IMR-90 (cell line): ENCODE results near the gene AMPD2. TPM values are rescaled to one million over a fixed set of nuclear protein-coding genes. Genes with fewer than 3 reads are reported as not detected.

Experiments used
- ATAC-seq: fragments of 200-7000 bp; cut with Tn5 transposase; 2 replicates; pipeline ENCODE4 v1.9.1; 2020; ENCODE audit warnings: low read depth, mild to moderate bottlenecking, moderate library complexity
- BruUV-seq: library from RNA; stranded (reverse); fragments of 400-500 nt; replicated peaks from 2 replicates; lab custom pipeline; 2021; lab: Mats Ljungman, UMichigan
- CTCF ChIA-PET: fragments of 300-600 bp; formaldehyde crosslinking; extraction: SDS; loops from one replicate; lab custom pipeline; 2021; ENCODE audit warnings: antibody characterized with exemption; lab: Yijun Ruan, JAX
- POLR2A ChIA-PET: fragments of 300-600 bp; sonication (Branson Sonifier 250); formaldehyde crosslinking; loops from one replicate; lab custom pipeline; 2022; ENCODE audit warnings: antibody characterized with exemption; ENCODE audit not compliant: unreplicated experiment; lab: Charles Lee
- DNase-seq: peaks from one replicate; pipeline ENCODE4 v3.0.0; 2013
- H2AFZ ChIP-seq: replicated peaks from 2 replicates; pipeline ENCODE3; 2013; ENCODE audit warnings: low read length, mild to moderate bottlenecking; ENCODE audit not compliant: poor library complexity
- H2AK5ac ChIP-seq: 2 replicates; pipeline ENCODE4 v1.6.1; 2013; ENCODE audit warnings: low read depth, low read length, inconsistent platforms
- H2AK9ac ChIP-seq: replicated peaks from 2 replicates; pipeline ENCODE3; 2013; ENCODE audit warnings: mild to moderate bottlenecking, low read depth, low read length, moderate library complexity; ENCODE audit not compliant: poor library complexity
- H2BK120ac ChIP-seq: 2 replicates; pipeline ENCODE4 v1.6.1; 2013; ENCODE audit warnings: low read depth, low read length, inconsistent platforms
- H2BK15ac ChIP-seq: 3 replicates; pipeline ENCODE4 v1.6.1; 2013; ENCODE audit warnings: low read depth, low read length, inconsistent platforms
- H2BK20ac ChIP-seq: 2 replicates; pipeline ENCODE4 v1.6.1; 2013; ENCODE audit warnings: low read depth, mild to moderate bottlenecking, inconsistent platforms, low read length, moderate library complexity
- H2BK5ac ChIP-seq: 2 replicates; pipeline ENCODE4 v1.6.1; 2013; ENCODE audit warnings: mild to moderate bottlenecking, low read depth, low read length, inconsistent platforms; ENCODE audit not compliant: poor library complexity, severe bottlenecking
- H3K14ac ChIP-seq: replicated peaks from 2 replicates; pipeline ENCODE4 v1.6.1; 2013; ENCODE audit warnings: low read depth, low read length, inconsistent platforms
- H3K18ac ChIP-seq: 2 replicates; pipeline ENCODE4 v1.6.1; 2013; ENCODE audit warnings: low read depth, low read length, control low read depth
- H3K23ac ChIP-seq: 2 replicates; pipeline ENCODE4 v1.6.1; 2013; ENCODE audit warnings: low read depth, low read length, inconsistent platforms
- H3K27ac ChIP-seq: 2 replicates; pipeline ENCODE4 v1.5.1; 2013; ENCODE audit warnings: mild to moderate bottlenecking, control low read depth, low read length; ENCODE audit not compliant: insufficient read depth
- H3K27me3 ChIP-seq: 2 replicates; pipeline ENCODE4 v1.6.1; 2013; ENCODE audit warnings: low read length; ENCODE audit not compliant: control insufficient read depth, insufficient read depth
- H3K36me3 ChIP-seq: 2 replicates; pipeline ENCODE4 v1.6.1; 2013; ENCODE audit warnings: low read length, mixed read lengths; ENCODE audit not compliant: control insufficient read depth, insufficient read depth
- H3K4ac ChIP-seq: 2 replicates; pipeline ENCODE4 v1.6.1; 2013; ENCODE audit warnings: low read depth, low read length, inconsistent platforms
- H3K4me1 ChIP-seq: 2 replicates; pipeline ENCODE4 v1.6.1; 2013; ENCODE audit warnings: low read length, mixed read lengths; ENCODE audit not compliant: control insufficient read depth, insufficient read depth
- H3K4me2 ChIP-seq: 2 replicates; pipeline ENCODE4 v1.6.1; 2013; ENCODE audit warnings: low read depth, mild to moderate bottlenecking, control low read depth, low read length, moderate library complexity
- H3K4me3 ChIP-seq: 2 replicates; pipeline ENCODE4 v1.5.1; 2013; ENCODE audit warnings: low read depth, mild to moderate bottlenecking, control low read depth, low read length, moderate library complexity; ENCODE audit not compliant: insufficient read depth
- H3K56ac ChIP-seq: 2 replicates; pipeline ENCODE4 v1.6.1; 2013; ENCODE audit warnings: low read length, inconsistent platforms; ENCODE audit not compliant: insufficient read depth; ENCODE audit errors: extremely low read depth
- H3K79me1 ChIP-seq, 2 experiments: 2 replicates each; pipeline ENCODE4 v1.6.1; 2013; ENCODE audit warnings: low read length in 2 of 2, inconsistent platforms in 1 of 2, low read depth in 1 of 2
- H3K9ac ChIP-seq: 2 replicates; pipeline ENCODE4 v1.6.1; 2013; ENCODE audit warnings: low read depth, low read length, control low read depth
- H3K9me1 ChIP-seq: 2 replicates; pipeline ENCODE4 v1.6.1; 2013; ENCODE audit warnings: low read length, inconsistent platforms; ENCODE audit not compliant: insufficient read depth
- H3K9me3 ChIP-seq: 2 replicates; pipeline ENCODE4 v1.6.1; 2013; ENCODE audit warnings: low read length; ENCODE audit not compliant: control insufficient read depth, insufficient read depth
- H4K20me1 ChIP-seq: 2 replicates; pipeline ENCODE4 v1.6.1; 2013; ENCODE audit warnings: low read length, inconsistent platforms; ENCODE audit not compliant: insufficient read depth
- H4K5ac ChIP-seq: 2 replicates; pipeline ENCODE4 v1.6.1; 2013; ENCODE audit warnings: mild to moderate bottlenecking, low read depth, low read length, control low read depth
- H4K8ac ChIP-seq, 2 experiments: 2 replicates each; pipeline ENCODE4 v1.6.1; 2013; ENCODE audit warnings: low read depth in 2 of 2, low read length in 2 of 2, control low read depth in 1 of 2, inconsistent platforms in 1 of 2
- H4K91ac ChIP-seq: 2 replicates; pipeline ENCODE4 v1.6.1; 2013; ENCODE audit warnings: low read depth, low read length, inconsistent platforms; ENCODE audit not compliant: insufficient read depth
- CTCF ChIP-seq: conservative IDR thresholded peaks from 2 replicates; pipeline ENCODE4 v1.5.1; 2012; ENCODE audit warnings: mild to moderate bottlenecking, low read depth, low read length, improper control_type of control experiment
- MXI1 ChIP-seq: IDR thresholded peaks from 2 replicates; pipeline ENCODE4 v1.6.1; 2012; ENCODE audit warnings: low read depth, mild to moderate bottlenecking, low read length, moderate library complexity, borderline replicate concordance
- POLR2A ChIP-seq: IDR thresholded peaks from 2 replicates; pipeline ENCODE4 v1.6.1; 2012; ENCODE audit warnings: mild to moderate bottlenecking, low read depth, low read length
- RFX5 ChIP-seq: IDR thresholded peaks from 2 replicates; pipeline ENCODE4 v1.8.0; 2012; ENCODE audit warnings: low read depth, mild to moderate bottlenecking, low read length, moderate library complexity
- WGBS, 2 experiments: methylation state at CpG; one replicate each; pipeline versions ENCODE4 v1.1.5 to v1.1.7; 2013; ENCODE audit warnings: missing lambda C conversion rate in 2 of 2; ENCODE audit not compliant: insufficient read length in 1 of 2; ENCODE audit errors: extremely low coverage in 2 of 2; 5-methylcytosine and 5-hydroxymethylcytosine counted together
- dilution Hi-C: fragments of 300-500 bp; cut with HindIII; formaldehyde crosslinking; loops from one replicate; pipeline ENCODE4 v1.14.3; 2018; ENCODE audit warnings: low sequenced_read_pairs; ENCODE audit not compliant: unreplicated experiment
- in situ Hi-C: fragments of 300-500 bp; cut with MboI; formaldehyde crosslinking; loops from 3 replicates; pipeline ENCODE4 v1.14.3; 2019; ENCODE audit warnings: low sequenced_read_pairs, inconsistent platforms, mixed read lengths
- intact Hi-C: fragments of 100-400 bp; cut with micrococcal nuclease; formaldehyde crosslinking; loops from 2 replicates; pipeline ENCODE4 v1.10.0; 2022
- polyA plus RNA-seq, 3 experiments: library from polyadenylated mRNA; depleted of rRNA; stranded (reverse); fragments of >200 nt; gene quantifications; 2 replicates each; pipeline ENCODE4 v1.2.3, GENCODE V29; 2012; ENCODE audit warnings: low replicate concordance in 1 of 3
- total RNA-seq: library from RNA; depleted of rRNA; stranded (reverse); fragments of >200 nt; gene quantifications from 2 replicates; pipeline ENCODE4 v1.2.3, GENCODE V29; 2012
- TF ChIP-seq, protein P1 (sequence below): fragments of 150-350 bp; IDR thresholded peaks from 2 replicates; pipeline ENCODE4 v1.6.1; 2016; ENCODE audit warnings: low read depth, mild to moderate bottlenecking, low read length, moderate library complexity, borderline replicate concordance

The AMPD2 gene
- total and polyA plus RNA-seq, 2 of the 4 experiments (the other 2 are of a cell fraction), result 61.5 to 103 TPM

DNA sequence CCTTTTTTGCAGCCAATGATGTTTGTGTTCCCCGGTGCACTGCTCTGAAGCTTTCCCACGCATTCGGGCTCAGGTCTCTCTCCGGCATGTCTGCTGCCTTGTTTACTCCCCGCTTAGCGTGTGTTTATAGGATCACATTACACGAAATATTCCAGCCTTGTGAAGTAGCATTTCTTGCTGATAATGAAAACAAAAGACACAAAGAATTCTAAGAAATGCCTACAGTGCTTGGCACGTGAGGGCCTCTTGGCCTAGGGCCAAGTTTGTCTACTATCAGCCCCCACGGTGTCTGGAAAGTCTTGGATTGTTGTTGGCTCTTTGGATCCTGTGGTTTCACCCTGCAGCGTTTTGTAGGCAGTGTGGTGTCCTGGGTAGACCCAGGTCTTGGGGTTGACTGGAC is 25.0 kb downstream of the AMPD2 start (continued):
- no peak for TF ChIP-seq MXI1
- no peak for TF ChIP-seq POLR2A

DNA sequence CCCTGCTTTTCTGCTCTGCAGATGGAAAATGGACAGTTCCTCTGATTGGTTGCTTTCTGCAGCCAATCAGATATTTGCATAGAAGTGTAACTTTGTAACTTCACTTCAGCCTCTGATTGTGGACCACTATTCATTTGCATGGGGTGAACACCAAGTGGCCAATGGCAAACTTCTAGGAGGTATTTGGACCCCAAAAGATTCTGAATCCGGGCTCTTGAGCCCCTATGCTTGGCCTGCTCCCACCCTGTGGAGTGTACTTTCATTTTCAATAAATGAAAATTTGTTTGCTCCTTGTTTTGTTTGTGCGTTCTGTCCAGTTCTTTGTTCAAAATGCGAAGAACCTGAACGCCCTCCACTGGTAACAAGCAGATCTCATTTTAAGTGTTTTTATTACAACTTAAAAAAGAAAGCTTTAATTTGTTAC is 29.9 kb downstream of the AMPD2 start:
- peaks cover 4% of the 10 kb centered on the region for H3K9me1 ChIP-seq
- intact Hi-C loops (no loop called here), in situ Hi-C loops (loop anchor here (10.0 kb wide), 1 partner anchor 265 kb away; the partner anchor contains the start of gene CSF1), dilution Hi-C loops (no loop called here)
- H2AK5ac ChIP-seq, result no peak overlapping the region
- no peak overlapping the region for H2BK5ac ChIP-seq
- peaks cover 5% of the 10 kb centered on the region for H3K4me1 ChIP-seq
- POLR2A ChIA-PET, result no interaction called here
- peak overlapping the region; percentile 89 for H3K4me2 ChIP-seq
- H3K79me1 ChIP-seq, result no peaks in the 10 kb centered on the region
- no peak overlapping the region for H2BK15ac ChIP-seq
- peak overlapping the region; percentile 61 for H2AFZ ChIP-seq
- H2BK120ac ChIP-seq, result no peak overlapping the region; the same call in 1 of the 2 replicates
- H3K4ac ChIP-seq, result no peak overlapping the region; the same call in 1 of the 2 replicates
- no peak overlapping the region for H4K91ac ChIP-seq
- no TSS peak for BruUV-seq
- H3K18ac ChIP-seq, result peak overlapping the region; percentile 47; the same call in 1 of the 2 replicates
- 0 out of 2 replicates have a peak, but pooled peaks cover 3% of the 10 kb centered on the region for H3K27me3 ChIP-seq
- H2BK20ac ChIP-seq, result no peak overlapping the region
- 50% methylated on average over 1 of the region's 4 CpGs; no CpG with 5 or more reads in 1 of the 2 experiments for WGBS, 2 experiments
- no peaks in the 10 kb centered on the region; the same call in 1 of the 2 replicates for H3K9me3 ChIP-seq
- H2AK9ac ChIP-seq, result no peak overlapping the region
- no peak overlapping the region for H3K27ac ChIP-seq
- H3K4me3 ChIP-seq, result peak overlapping the region; percentile 36; the same call in 1 of the 2 replicates
- H4K20me1 ChIP-seq, result no peaks in the 10 kb centered on the region
- peak overlapping the region; percentile 59; the same call in 1 of the 2 replicates for H4K5ac ChIP-seq
- peak; percentile 43 for DNase-seq
- no peak for TF ChIP-seq RFX5
- TF ChIP-seq CTCF, result peak; percentile 33
- TF ChIP-seq POLR2A, result no peak
- TF ChIP-seq, protein P1, sequence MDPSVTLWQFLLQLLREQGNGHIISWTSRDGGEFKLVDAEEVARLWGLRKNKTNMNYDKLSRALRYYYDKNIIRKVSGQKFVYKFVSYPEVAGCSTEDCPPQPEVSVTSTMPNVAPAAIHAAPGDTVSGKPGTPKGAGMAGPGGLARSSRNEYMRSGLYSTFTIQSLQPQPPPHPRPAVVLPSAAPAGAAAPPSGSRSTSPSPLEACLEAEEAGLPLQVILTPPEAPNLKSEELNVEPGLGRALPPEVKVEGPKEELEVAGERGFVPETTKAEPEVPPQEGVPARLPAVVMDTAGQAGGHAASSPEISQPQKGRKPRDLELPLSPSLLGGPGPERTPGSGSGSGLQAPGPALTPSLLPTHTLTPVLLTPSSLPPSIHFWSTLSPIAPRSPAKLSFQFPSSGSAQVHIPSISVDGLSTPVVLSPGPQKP, result no peak
- H3K36me3 ChIP-seq, result no peaks in the 10 kb centered on the region
- peak overlapping the region in 1 of 2 experiments; percentile 20; a peak in 1 of 4 replicates for H4K8ac ChIP-seq
- H3K23ac ChIP-seq, result no peak overlapping the region
- no peak overlapping the region for H3K14ac ChIP-seq
- H3K9ac ChIP-seq, result no peak overlapping the region
- CTCF ChIA-PET, result interaction anchor here (1.2 kb wide), 2 partner anchors 9 to 100 kb away, joined by 3 to 5 read pairs; no protein-coding TSS in a partner anchor
- no peak overlapping the region for H3K56ac ChIP-seq
- ATAC-seq, result peak; percentile 58
